Trophoblast cell (in vitro differentiated cells and primary cell): ENCODE measurements around the gene PARL.

Source experiments
- DNase-seq, 2 donors: peaks; one replicate each; pipeline ENCODE4 v3.0.0-alpha.2; 2016
- H2AFZ ChIP-seq: 2 replicates; pipeline ENCODE4 v1.6.1; 2013; ENCODE audit warnings: low read length, moderate library complexity, mild to moderate bottlenecking; ENCODE audit not compliant: insufficient read depth, poor library complexity
- H2AK5ac ChIP-seq: 2 replicates; pipeline ENCODE4 v1.6.1; 2013; ENCODE audit warnings: mild to moderate bottlenecking, low read length
- H2BK120ac ChIP-seq: 2 replicates; pipeline ENCODE4 v1.6.1; 2013; ENCODE audit warnings: low read length, mild to moderate bottlenecking, moderate library complexity; ENCODE audit not compliant: insufficient read depth, poor library complexity
- H2BK12ac ChIP-seq: 2 replicates; pipeline ENCODE4 v1.6.1; 2013; ENCODE audit warnings: mild to moderate bottlenecking, low read length, moderate library complexity
- H2BK5ac ChIP-seq: 2 replicates; pipeline ENCODE4 v1.6.1; 2013; ENCODE audit warnings: low read length, low read depth, moderate library complexity, mild to moderate bottlenecking; ENCODE audit not compliant: poor library complexity
- H3K14ac ChIP-seq: 2 replicates; pipeline ENCODE4 v1.6.1; 2013; ENCODE audit warnings: mild to moderate bottlenecking, low read length
- H3K18ac ChIP-seq: 2 replicates; pipeline ENCODE4 v1.6.1; 2013; ENCODE audit warnings: mild to moderate bottlenecking, low read length
- H3K23ac ChIP-seq: 2 replicates; pipeline ENCODE4 v1.6.1; 2013; ENCODE audit warnings: low read length
- H3K27ac ChIP-seq: 2 replicates; pipeline ENCODE4 v1.5.1; 2013; ENCODE audit warnings: low read depth, mild to moderate bottlenecking, inconsistent platforms, low read length, moderate library complexity
- H3K27me3 ChIP-seq: 2 replicates; pipeline ENCODE4 v1.6.1; 2013; ENCODE audit warnings: inconsistent platforms, mild to moderate bottlenecking, low read length, moderate library complexity; ENCODE audit not compliant: insufficient read depth
- H3K36me3 ChIP-seq, 2 experiments: 1 replicate in 1 of 2; 2 replicates in 1 of 2; pipeline ENCODE4 v1.6.1; 2013; ENCODE audit warnings: low read length in 2 of 2, mild to moderate bottlenecking in 2 of 2, moderate library complexity in 1 of 2; ENCODE audit not compliant: insufficient read depth in 2 of 2, control insufficient read depth in 1 of 2
- H3K4ac ChIP-seq: 2 replicates; pipeline ENCODE4 v1.6.1; 2013; ENCODE audit warnings: low read depth, mild to moderate bottlenecking, low read length, moderate library complexity
- H3K4me1 ChIP-seq, 2 experiments: 1 replicate in 1 of 2; 2 replicates in 1 of 2; pipeline ENCODE4 v1.6.1; 2013; ENCODE audit warnings: low read length in 2 of 2, mild to moderate bottlenecking in 2 of 2, moderate library complexity in 1 of 2; ENCODE audit not compliant: insufficient read depth in 2 of 2, control insufficient read depth in 1 of 2
- H3K4me2 ChIP-seq: 2 replicates; pipeline ENCODE4 v1.6.1; 2013; ENCODE audit warnings: inconsistent platforms, mild to moderate bottlenecking, low read length, moderate library complexity
- H3K4me3 ChIP-seq: 2 replicates; pipeline ENCODE4 v1.5.1; 2013; ENCODE audit warnings: mild to moderate bottlenecking, low read depth, low read length, inconsistent platforms
- H3K79me1 ChIP-seq: one replicate; pipeline ENCODE4 v1.6.1; 2013; ENCODE audit warnings: low read length
- H3K79me2 ChIP-seq: 2 replicates; pipeline ENCODE4 v1.6.1; 2013; ENCODE audit warnings: low read length, mild to moderate bottlenecking; ENCODE audit not compliant: control insufficient read depth, insufficient read depth, poor library complexity
- H3K9ac ChIP-seq: 2 replicates; pipeline ENCODE4 v1.6.1; 2013; ENCODE audit warnings: mild to moderate bottlenecking, low read length
- H3K9me3 ChIP-seq: 2 replicates; pipeline ENCODE4 v1.6.1; 2013; ENCODE audit warnings: low read depth, mild to moderate bottlenecking, control low read depth, inconsistent platforms, low read length; ENCODE audit not compliant: insufficient read depth
- H4K12ac ChIP-seq: 2 replicates; pipeline ENCODE4 v1.6.1; 2013; ENCODE audit warnings: low read depth, mild to moderate bottlenecking, low read length, moderate library complexity
- H4K8ac ChIP-seq: 2 replicates; pipeline ENCODE4 v1.6.1; 2013; ENCODE audit warnings: low read depth, mild to moderate bottlenecking, low read length, moderate library complexity
- H4K91ac ChIP-seq: one replicate; pipeline ENCODE4 v1.6.1; 2013; ENCODE audit warnings: low read depth, mild to moderate bottlenecking, low read length, moderate library complexity
- WGBS: extraction: QIAGEN DNeasy Blood & Tissue Kit; methylation state at CpG from one replicate; pipeline ENCODE4 v1.1.7; 2013; ENCODE audit warnings: missing lambda C conversion rate; ENCODE audit not compliant: insufficient read length, insufficient coverage; ENCODE audit errors: extremely low coverage; 5-methylcytosine and 5-hydroxymethylcytosine counted together

Gene PARL

DNA sequence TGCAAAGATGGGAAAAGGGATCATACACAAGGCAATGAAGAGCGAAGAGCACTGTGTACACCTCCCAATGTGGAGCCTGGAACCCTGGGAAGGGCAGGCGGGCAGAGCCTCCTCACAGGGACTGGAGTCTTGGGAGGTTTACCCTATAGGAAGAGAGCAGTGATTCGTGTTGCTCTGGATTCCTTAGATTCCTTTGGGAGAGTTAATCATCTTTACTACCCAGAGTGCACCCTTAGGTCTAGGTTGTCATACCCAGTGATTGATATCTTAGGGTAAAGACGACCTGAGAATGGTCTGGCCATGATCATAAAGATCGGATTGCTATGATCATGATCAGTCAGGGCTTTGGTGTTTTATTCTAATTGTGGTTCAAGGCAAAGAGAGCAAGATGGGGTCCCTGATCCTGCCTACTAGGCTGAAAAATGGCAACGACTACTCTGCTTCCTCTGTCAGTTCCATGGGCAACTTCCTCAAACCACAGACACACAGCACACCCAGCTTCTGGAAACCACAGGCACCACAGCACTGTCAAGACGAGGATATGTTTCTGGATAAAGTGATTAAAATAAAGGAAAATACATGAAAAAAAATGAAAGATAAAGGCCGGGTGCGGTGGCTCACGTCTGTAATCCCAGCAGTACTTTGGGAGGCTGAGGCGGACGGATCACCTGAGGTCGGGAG lies 38.9 kb downstream of the PARL start:
- Histone ChIP-seq H4K8ac (peak overlapping the region; percentile 83), H3K4ac (no peak overlapping the region), H3K79me1 (peaks cover 5% of the 10 kb centered on the region), H2BK120ac (peak overlapping the region; percentile 83), H3K9ac (no peak overlapping the region), H3K23ac (no peak overlapping the region), H3K36me3 (peaks cover 14 to 18% of the 10 kb centered on the region in 2 experiments), H2BK12ac (peak overlapping the region; percentile 91), H3K27ac (peak overlapping the region; percentile 92), H2AFZ (no peak overlapping the region), H3K4me2 (peak overlapping the region; percentile 27), H2AK5ac (no peak overlapping the region), H2BK5ac (peak overlapping the region; percentile 83), H4K91ac (peak overlapping the region; percentile 78), H3K4me3 (no peak overlapping the region), H3K27me3 (no peaks in the 10 kb centered on the region), H3K18ac (peak overlapping the region; percentile 86), H4K12ac (no peak overlapping the region), H3K9me3 (no peaks in the 10 kb centered on the region), H3K4me1 (peaks cover 6 to 8% of the 10 kb centered on the region in 2 experiments), H3K14ac (peak overlapping the region; percentile 48), H3K79me2 (no peaks in the 10 kb centered on the region)
- DNase-seq: peak; percentile 51 to 87
- WGBS: no CpG with 5 or more reads among the region's 13 CpGs

DNA sequence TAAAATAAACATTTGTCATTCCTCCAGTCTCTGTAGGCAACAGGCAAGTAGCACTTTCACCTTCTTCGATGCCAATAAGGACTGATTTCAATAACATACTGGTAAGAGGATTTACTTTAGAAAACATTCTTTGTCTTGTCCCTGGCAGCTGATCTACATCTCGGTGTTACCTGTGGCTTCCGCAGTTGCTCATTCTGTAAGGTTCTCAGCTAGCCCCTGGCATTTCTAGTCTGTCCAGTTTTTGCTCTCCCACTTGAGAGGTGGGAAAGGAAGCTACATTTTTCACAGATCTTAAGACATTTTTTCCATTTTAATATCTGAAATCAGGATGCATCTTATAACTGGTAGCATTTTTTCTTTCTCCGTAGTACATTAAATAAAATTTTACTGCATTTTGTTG lies 39.6 kb downstream of the PARL start:
- H3K23ac ChIP-seq: no peak overlapping the region
- DNase-seq: peak; percentile 83 to 94
- H3K9ac ChIP-seq: no peak overlapping the region
- no peak overlapping the region for H4K12ac ChIP-seq
- H3K79me1 ChIP-seq: peaks cover 5% of the 10 kb centered on the region
- H3K4ac ChIP-seq: no peak overlapping the region
- H2BK5ac ChIP-seq: no peak overlapping the region
- H3K27me3 ChIP-seq: no peaks in the 10 kb centered on the region
- no peak overlapping the region for H3K4me3 ChIP-seq
- WGBS: no CpG with 5 or more reads among the region's 4 CpGs
- peak overlapping the region; percentile 92 for H3K27ac ChIP-seq
- H2AFZ ChIP-seq: no peak overlapping the region
- peaks cover 6 to 9% of the 10 kb centered on the region in 2 experiments for H3K4me1 ChIP-seq
- no peaks in the 10 kb centered on the region for H3K9me3 ChIP-seq
- H2BK120ac ChIP-seq: no peak overlapping the region
- H3K4me2 ChIP-seq: peak overlapping the region; percentile 47
- no peaks in the 10 kb centered on the region for H3K79me2 ChIP-seq
- H3K36me3 ChIP-seq: peaks cover 16 to 20% of the 10 kb centered on the region in 2 experiments
- H2BK12ac ChIP-seq: no peak overlapping the region
- no peak overlapping the region for H4K8ac ChIP-seq
- no peak overlapping the region for H3K14ac ChIP-seq
- no peak overlapping the region for H2AK5ac ChIP-seq
- H3K18ac ChIP-seq: no peak overlapping the region
- no peak overlapping the region for H4K91ac ChIP-seq

DNA sequence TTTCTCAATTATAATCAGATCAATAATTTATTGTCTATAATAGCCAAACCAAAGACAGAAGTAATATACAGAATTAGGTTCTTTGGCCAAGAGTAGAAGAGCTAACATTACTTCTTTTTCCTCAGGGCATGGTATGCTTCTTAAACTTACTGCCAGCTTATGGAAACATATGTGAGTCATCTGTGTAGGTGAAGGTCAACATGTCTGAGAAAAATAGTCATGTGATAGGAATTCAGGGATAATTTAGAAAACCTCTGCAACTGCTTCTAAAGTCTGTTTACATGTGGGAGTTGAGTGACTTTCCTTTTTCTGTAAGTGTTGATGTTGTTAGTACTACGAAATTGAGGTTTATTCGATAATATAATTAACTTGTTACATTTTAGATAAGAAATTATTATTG lies 40.1 kb downstream of the PARL start:
- Histone ChIP-seq H3K4me2 (no peak overlapping the region), H3K79me1 (peaks cover 5% of the 10 kb centered on the region), H3K9me3 (no peaks in the 10 kb centered on the region), H2BK12ac (no peak overlapping the region), H2AK5ac (no peak overlapping the region), H3K14ac (no peak overlapping the region), H3K4me1 (peaks cover 6 to 9% of the 10 kb centered on the region in 2 experiments), H2AFZ (no peak overlapping the region), H3K23ac (no peak overlapping the region), H3K18ac (no peak overlapping the region), H4K12ac (no peak overlapping the region), H3K27ac (peak overlapping the region; percentile 17), H4K8ac (no peak overlapping the region), H3K79me2 (no peaks in the 10 kb centered on the region), H2BK120ac (no peak overlapping the region), H3K27me3 (no peaks in the 10 kb centered on the region), H3K4me3 (no peak overlapping the region), H4K91ac (no peak overlapping the region), H3K9ac (no peak overlapping the region), H2BK5ac (no peak overlapping the region), H3K36me3 (peaks cover 17 to 20% of the 10 kb centered on the region in 2 experiments), H3K4ac (no peak overlapping the region)
- DNase-seq: peak in 1 of 2 donors; percentile 88
- WGBS: no CpG with 5 or more reads among the region's 2 CpGs

DNA sequence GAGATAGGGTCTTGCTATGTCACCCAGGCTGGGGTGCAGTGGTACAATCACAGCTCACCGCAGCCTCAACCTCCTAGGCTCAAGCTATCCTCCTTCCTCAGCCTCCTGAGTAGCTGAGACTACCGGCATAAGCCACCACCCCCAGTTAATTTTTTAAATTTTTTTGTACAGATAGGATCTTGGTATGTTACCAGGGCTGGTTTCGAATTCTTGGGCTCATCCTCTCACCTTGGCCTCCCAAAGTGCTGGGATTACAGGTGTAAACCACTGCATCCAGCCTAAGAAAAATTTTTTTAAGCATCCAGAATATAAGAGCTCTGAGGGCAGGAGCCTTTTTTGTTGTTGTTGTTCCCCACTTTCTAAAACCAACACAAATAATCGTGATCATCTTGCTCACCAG lies 44.9 kb downstream of the PARL start:
- Histone ChIP-seq H4K8ac (no peak overlapping the region), H2BK12ac (no peak overlapping the region), H3K79me1 (no peaks in the 10 kb centered on the region), H4K91ac (no peak overlapping the region), H3K9me3 (no peaks in the 10 kb centered on the region), H3K27ac (no peak overlapping the region), H2BK5ac (no peak overlapping the region), H3K36me3 (peaks cover 21 to 26% of the 10 kb centered on the region in 2 experiments), H3K4me2 (no peak overlapping the region), H3K9ac (no peak overlapping the region), H3K27me3 (no peaks in the 10 kb centered on the region), H2AK5ac (no peak overlapping the region), H2AFZ (no peak overlapping the region), H2BK120ac (no peak overlapping the region), H3K18ac (no peak overlapping the region), H3K23ac (no peak overlapping the region), H3K4me1 (peaks cover 0 to 3% of the 10 kb centered on the region in 2 experiments), H3K14ac (no peak overlapping the region), H3K79me2 (no peaks in the 10 kb centered on the region), H3K4ac (no peak overlapping the region), H3K4me3 (no peak overlapping the region), H4K12ac (no peak overlapping the region)
- no CpG with 5 or more reads among the region's 4 CpGs for WGBS
- DNase-seq: peak; percentile 43 to 81
